Naive thymus-derived CD8-positive, alpha-beta T cell (primary cell): Measurements from ENCODE around the gene RNF38. TPM values are rescaled to one million over a fixed set of nuclear protein-coding genes. Genes with fewer than 3 reads are reported as not detected.
A peak's percentile ranks its signal among the peaks of the same experiment; 100 is the strongest.
"Not testable (repeated sequence)": the region's sequence is repeated elsewhere in the genome, so short reads cannot be mapped to it uniquely, and the experiment has no call there.

Experiments used
- ATAC-seq, 2 donors: fragments of 150-1000 bp; cut with Tn5 transposase in 1 of 2; sonication (Bioruptor Pico), chemical (Tn5 transposase) in 1 of 2; 1 replicate in 1 of 2; 2 replicates in 1 of 2; pipeline ENCODE4 v1.10.0; 2021; ENCODE audit warnings: mild to moderate bottlenecking in 2 of 2, moderate library complexity in 2 of 2
- POLR2A ChIA-PET: fragments of 350-600 bp; sonication (Branson Sonifier 250); formaldehyde crosslinking; loops from one replicate; lab custom pipeline; 2021; ENCODE audit warnings: antibody characterized with exemption; lab: Charles Lee
- DNase-seq, 10 donors: peaks; one replicate each; pipeline versions ENCODE4 v3.0.0 to v3.0.0-alpha.2; 2020 to 2022
- H3K27ac Mint-ChIP-seq, 10 donors: one replicate each; pipeline ENCODE4 v1.8.0; 2020 to 2022; ENCODE audit warnings: mild to moderate bottlenecking in 10 of 10, mixed read lengths in 10 of 10, moderate library complexity in 4 of 10, inconsistent platforms in 1 of 10
- H3K27me3 Mint-ChIP-seq, 5 donors: one replicate each; pipeline ENCODE4 v1.8.0; 2021 to 2022; ENCODE audit warnings: mixed read lengths in 5 of 5
- H3K36me3 Mint-ChIP-seq, 3 donors: one replicate each; pipeline ENCODE4 v1.8.0; 2020 to 2022; ENCODE audit warnings: mixed read lengths in 3 of 3, mild to moderate bottlenecking in 2 of 3, inconsistent platforms in 1 of 3
- H3K4me1 Mint-ChIP-seq, 4 donors: one replicate each; pipeline ENCODE4 v1.8.0; 2021 to 2022; ENCODE audit warnings: mixed read lengths in 4 of 4
- H3K4me3 Mint-ChIP-seq, 10 donors: one replicate each; pipeline ENCODE4 v1.8.0; 2020 to 2022; ENCODE audit warnings: mild to moderate bottlenecking in 10 of 10, mixed read lengths in 10 of 10, moderate library complexity in 6 of 10, inconsistent platforms in 1 of 10
- H3K9me3 Mint-ChIP-seq, 9 donors: one replicate each; pipeline ENCODE4 v1.8.0; 2020 to 2022; ENCODE audit warnings: mixed read lengths in 9 of 9, mild to moderate bottlenecking in 3 of 9, inconsistent platforms in 1 of 9, moderate library complexity in 1 of 9
- polyA plus RNA-seq, 3 donors: library from polyadenylated mRNA; unstranded; fragments of 300-500 nt; fragmentation: Illumina TruSeq; gene quantifications; one replicate each; pipeline ENCODE4 v1.2.3, GENCODE V29; 2021
- total RNA-seq, 8 experiments: library from RNA in 2 of 8; stranded (reverse) in 2 of 8; gene quantifications; one replicate each; pipeline ENCODE4 v1.2.3 and lab custom pipeline; 2021 to 2026

RNF38 gene
- total RNA-seq = 10 to 100 TPM; 73.6 to 86.7 TPM
- polyA plus RNA-seq = 10 to 100 TPM; 10.6 to 23.9 (median 15.9) TPM
- total RNA-seq (lab: John Stamatoyannopoulos, UW) = 23.3 to 84.6 (median 69.4) reads per million in 6 experiments

DNA sequence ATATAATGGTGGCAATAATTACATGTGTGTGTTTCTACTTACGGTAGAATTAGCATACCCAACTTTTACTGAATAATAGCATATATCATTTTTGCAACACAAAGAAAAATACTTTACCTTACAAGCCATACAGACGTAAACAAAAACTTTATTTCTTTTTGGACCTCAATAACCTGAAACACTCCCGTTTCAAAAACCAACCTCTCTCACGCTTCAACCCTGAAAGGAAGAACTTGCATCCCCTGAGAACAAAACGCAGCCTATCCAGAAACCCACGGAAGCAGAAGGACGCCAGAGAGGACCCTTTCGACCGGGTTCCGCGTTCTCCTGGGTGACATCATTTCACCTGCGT, at the start of gene RNF38:
TSS of gene RNF38 (minus strand) at position 290 of the 352 bp plus-strand sequence. CDS start at position 129, 161 bp downstream.
- Mint-ChIP-seq H3K27ac (peak within 1 kb of the TSS; percentile 90 to 100 (median 96)), H3K4me1 (peaks cover 23 to 63% (median 52%) of the 10 kb centered on the region in 4 donors), H3K4me3 (peak within 1 kb of the TSS; percentile 88 to 99 (median 92)), H3K27me3 (no peaks in the 10 kb centered on the region), H3K36me3 (peaks cover 0 to 14% (median 0%) of the 10 kb centered on the region in 3 donors), H3K9me3 (no peaks in the 10 kb centered on the region)
- ATAC-seq (peak; percentile 41 to 55), DNase-seq (peak in 7 of 10 donors; percentile 58 to 84 (median 66))
- POLR2A ChIA-PET = interaction anchor here (1.6 to 2.0 kb wide), 3 partner anchors 11 to 209 kb away, joined by 4 to 10 read pairs (median 8); partner anchors contain the start of gene CLTA

- H3K9me3 Mint-ChIP-seq, H3K36me3 Mint-ChIP-seq, H3K4me3 Mint-ChIP-seq, DNase-seq, ATAC-seq, H3K27me3 Mint-ChIP-seq: not testable (repeated sequence)
- peaks cover 14 to 54% (median 34%) of the 10 kb centered on the region in 4 donors for H3K4me1 Mint-ChIP-seq
- POLR2A ChIA-PET = interaction anchor here (0.6 kb wide), 1 partner anchor 38 kb away, joined by 3 read pairs; no protein-coding TSS in a partner anchor
- H3K27ac Mint-ChIP-seq = peak overlapping the region in 1 of 10 donors; percentile 24
Observed at GRCh38 chr9:36448555-36448954, 48.5 kb upstream of the RNF38 start.

- Mint-ChIP-seq H3K36me3 (peaks cover 0 to 9% (median 0%) of the 10 kb centered on the region in 3 donors), H3K9me3 (no peaks in the 10 kb centered on the region), H3K4me3 (no peak overlapping the region), H3K27ac (peak overlapping the region in 3 of 10 donors; percentile 12 to 24 (median 24)), H3K27me3 (no peaks in the 10 kb centered on the region), H3K4me1 (peaks cover 16 to 58% (median 39%) of the 10 kb centered on the region in 4 donors)
- POLR2A ChIA-PET = interaction anchor here (0.8 kb wide), 1 partner anchor 41 kb away, joined by 3 read pairs; no protein-coding TSS in a partner anchor
- ATAC-seq (no peak), DNase-seq (no peak)
Observed at GRCh38 chr9:36448017-36448416, 47.9 kb upstream of the RNF38 start.

- not testable (repeated sequence) for ATAC-seq, H3K9me3 Mint-ChIP-seq, DNase-seq, H3K27ac Mint-ChIP-seq, H3K27me3 Mint-ChIP-seq, H3K36me3 Mint-ChIP-seq, H3K4me3 Mint-ChIP-seq
- POLR2A ChIA-PET = interaction anchor here (0.7 kb wide), 2 partner anchors 9 to 1018 kb away, joined by 3 to 5 read pairs; partner anchors contain the start of gene ZBTB5
- peaks cover 20 to 61% (median 50%) of the 10 kb centered on the region in 4 donors for H3K4me1 Mint-ChIP-seq
Observed at GRCh38 chr9:36446678-36447077, 46.6 kb upstream of the RNF38 start.

GRCh38 chr9:36445800-36446361, 45.8 kb upstream of the RNF38 start:
- Mint-ChIP-seq H3K4me3 (no peak overlapping the region), H3K36me3 (peaks cover 0 to 9% (median 0%) of the 10 kb centered on the region in 3 donors), H3K27ac (peak overlapping the region in 2 of 10 donors; percentile 1 to 69)

DNA sequence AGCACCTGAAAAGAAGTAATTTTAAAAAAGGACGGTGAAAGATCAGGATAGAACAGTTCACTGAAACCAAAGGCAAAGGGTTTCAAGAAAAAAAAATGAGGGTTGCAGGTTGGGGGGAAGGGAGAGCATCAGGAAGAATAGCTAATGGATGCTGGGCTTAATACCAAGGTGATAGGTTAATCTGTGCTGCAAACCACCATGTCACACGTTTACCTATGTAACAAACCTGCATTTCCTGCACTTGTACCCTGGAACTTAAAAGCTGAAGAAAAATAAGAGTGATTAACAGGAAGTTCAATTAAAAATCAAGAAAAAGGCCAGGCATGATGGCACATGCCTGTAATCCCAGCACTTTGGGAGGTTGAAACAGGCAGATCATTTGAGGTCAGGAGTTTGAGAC, 44.1 kb upstream of the RNF38 start:
- POLR2A ChIA-PET = interaction anchor here (0.9 kb wide), 1 partner anchor 60 kb away, joined by 4 read pairs; no protein-coding TSS in a partner anchor
- Mint-ChIP-seq H3K4me1 (peaks cover 21 to 67% (median 62%) of the 10 kb centered on the region in 4 donors), H3K4me3 (peak overlapping the region in 4 of 10 donors; percentile 8 to 29 (median 20)), H3K27me3 (no peaks in the 10 kb centered on the region), H3K36me3 (peaks cover 0 to 10% (median 3%) of the 10 kb centered on the region in 3 donors), H3K9me3 (no peaks in the 10 kb centered on the region), H3K27ac (peak overlapping the region in 3 of 10 donors; percentile 10 to 53 (median 12))
- DNase-seq (no peak), ATAC-seq (no peak)

More at GRCh38 chr9:36445800-36446361, 45.8 kb upstream of the RNF38 start:
- no peak for ATAC-seq
- Mint-ChIP-seq H3K27me3 (no peaks in the 10 kb centered on the region), H3K9me3 (no peaks in the 10 kb centered on the region), H3K4me1 (peaks cover 20 to 63% (median 56%) of the 10 kb centered on the region in 4 donors)
- DNase-seq = no peak
- POLR2A ChIA-PET = interaction anchor here (0.7 kb wide), 1 partner anchor 10 kb away, joined by 3 read pairs; no protein-coding TSS in a partner anchor

GRCh38 chr9:36443581-36443980, 43.5 kb upstream of the RNF38 start:
- H3K36me3 Mint-ChIP-seq = peaks cover 0 to 11% (median 3%) of the 10 kb centered on the region in 3 donors
- DNase-seq (no peak), ATAC-seq (no peak)
- no peaks in the 10 kb centered on the region for H3K9me3 Mint-ChIP-seq
- POLR2A ChIA-PET = interaction anchor here (0.9 kb wide), 1 partner anchor 61 kb away, joined by 4 read pairs; no protein-coding TSS in a partner anchor
- peak overlapping the region in 3 of 10 donors; percentile 14 to 85 (median 73) for H3K27ac Mint-ChIP-seq
- peak overlapping the region in 2 of 10 donors; percentile 12 to 41 for H3K4me3 Mint-ChIP-seq
- H3K27me3 Mint-ChIP-seq = no peaks in the 10 kb centered on the region
- H3K4me1 Mint-ChIP-seq = peaks cover 24 to 69% (median 66%) of the 10 kb centered on the region in 4 donors

DNA sequence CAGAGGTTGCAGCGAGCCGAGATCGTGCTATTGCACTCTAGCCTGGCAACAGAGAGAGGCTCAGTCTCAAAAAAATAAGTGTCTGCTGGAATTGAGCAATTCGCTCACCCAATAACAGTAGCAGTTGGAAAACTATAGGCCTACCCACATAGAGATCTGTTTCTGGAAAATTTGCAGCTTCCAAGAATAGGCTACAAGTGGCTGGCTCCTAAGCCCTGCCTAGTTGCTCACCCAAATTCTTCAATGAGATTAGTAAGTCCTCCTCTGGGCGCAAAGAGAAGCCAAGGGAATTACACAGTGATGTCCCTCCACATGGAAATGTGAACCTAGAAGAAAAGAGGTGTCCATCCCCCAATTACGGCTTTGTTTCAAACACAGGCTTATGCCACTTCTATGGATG, 42.6 kb upstream of the RNF38 start:
- Mint-ChIP-seq H3K4me1 (peaks cover 26 to 72% (median 69%) of the 10 kb centered on the region in 4 donors), H3K9me3 (no peaks in the 10 kb centered on the region), H3K36me3 (peaks cover 0 to 15% (median 3%) of the 10 kb centered on the region in 3 donors), H3K27ac (peak overlapping the region in 2 of 10 donors; percentile 14 to 43), H3K4me3 (no peak overlapping the region), H3K27me3 (no peaks in the 10 kb centered on the region)
- POLR2A ChIA-PET = interaction anchor here (1.6 kb wide), 1 partner anchor 36 kb away, joined by 5 read pairs; no protein-coding TSS in a partner anchor
- no peak for ATAC-seq
- no peak for DNase-seq

GRCh38 chr9:36441966-36442365, 41.9 kb upstream of the RNF38 start:
- Mint-ChIP-seq H3K27ac (peak overlapping the region in 4 of 10 donors; percentile 3 to 43 (median 5)), H3K27me3 (no peaks in the 10 kb centered on the region), H3K36me3 (peaks cover 0 to 18% (median 3%) of the 10 kb centered on the region in 3 donors), H3K4me1 (peaks cover 31 to 78% (median 74%) of the 10 kb centered on the region in 4 donors), H3K9me3 (no peaks in the 10 kb centered on the region), H3K4me3 (peak overlapping the region in 8 of 10 donors; percentile 1 to 57 (median 10))
- ATAC-seq (peak; percentile 63 to 80), DNase-seq (peak in 1 of 10 donors; percentile 24)
- POLR2A ChIA-PET = interaction anchor here (1.6 kb wide), 1 partner anchor 35 kb away, joined by 5 read pairs; no protein-coding TSS in a partner anchor

- no peak for ATAC-seq
- Mint-ChIP-seq H3K27me3 (no peaks in the 10 kb centered on the region), H3K4me3 (no peak overlapping the region), H3K36me3 (peaks cover 0 to 18% (median 3%) of the 10 kb centered on the region in 3 donors), H3K9me3 (no peaks in the 10 kb centered on the region), H3K4me1 (peaks cover 27 to 69% (median 60%) of the 10 kb centered on the region in 4 donors), H3K27ac (peak overlapping the region in 4 of 10 donors; percentile 7 to 69 (median 40))
- no peak for DNase-seq
- POLR2A ChIA-PET = interaction anchor here (0.9 to 1.1 kb wide), 2 partner anchors 26 to 47 kb away, joined by 3 to 4 read pairs; no protein-coding TSS in a partner anchor
Observed at GRCh38 chr9:36438536-36439236, 38.6 kb upstream of the RNF38 start.

DNA sequence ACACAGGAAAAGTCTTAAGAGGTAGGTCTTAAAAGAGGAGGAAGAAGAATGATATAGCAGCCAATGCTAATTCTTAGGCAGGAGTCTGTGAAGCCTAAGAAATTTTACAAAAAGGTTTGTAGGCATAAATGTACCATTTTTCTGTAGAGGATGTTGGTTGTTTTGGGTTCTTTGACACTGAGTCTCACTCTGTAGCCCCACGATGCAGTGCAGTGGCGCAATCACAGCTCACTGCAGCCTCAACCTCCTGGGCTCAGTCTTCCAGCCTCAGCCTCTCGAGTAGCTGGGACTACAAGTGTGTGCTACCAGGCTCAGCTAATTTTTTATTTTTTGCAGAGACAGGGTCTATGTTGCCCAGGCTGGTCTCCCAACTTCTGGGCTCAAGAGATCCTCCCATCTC, 37.7 kb upstream of the RNF38 start:
- Mint-ChIP-seq H3K4me1 (peaks cover 26 to 62% (median 54%) of the 10 kb centered on the region in 4 donors), H3K27me3 (no peaks in the 10 kb centered on the region), H3K36me3 (peaks cover 0 to 15% (median 3%) of the 10 kb centered on the region in 3 donors), H3K4me3 (peak overlapping the region in 1 of 10 donors; percentile 23), H3K9me3 (no peaks in the 10 kb centered on the region), H3K27ac (peak overlapping the region in 2 of 10 donors; percentile 9 to 57)
- POLR2A ChIA-PET = no interaction called here
- ATAC-seq (no peak), DNase-seq (no peak)

GRCh38 chr9:36436909-36437308, 36.8 kb upstream of the RNF38 start:
- H3K4me1 Mint-ChIP-seq = peaks cover 23 to 56% (median 48%) of the 10 kb centered on the region in 4 donors

More at GRCh38 chr9:36436909-36437308, 36.8 kb upstream of the RNF38 start:
- peak overlapping the region in 3 of 10 donors; percentile 17 to 76 (median 31) for H3K27ac Mint-ChIP-seq
- POLR2A ChIA-PET = interaction anchor here (0.7 to 1.2 kb wide), 3 partner anchors 14 to 285 kb away, joined by 3 to 4 read pairs (median 3); no protein-coding TSS in a partner anchor
- DNase-seq (no peak), ATAC-seq (no peak)
- no peak overlapping the region for H3K4me3 Mint-ChIP-seq
- H3K9me3 Mint-ChIP-seq = no peaks in the 10 kb centered on the region
- peaks cover 0 to 15% (median 3%) of the 10 kb centered on the region in 3 donors for H3K36me3 Mint-ChIP-seq
- no peaks in the 10 kb centered on the region for H3K27me3 Mint-ChIP-seq
